Nephron progenitor cell (in vitro differentiated cells): ENCODE results near the gene ZBTB7C.

ENCODE experiments used
- DNase-seq: peaks from one replicate; pipeline ENCODE4 v3.0.0; 2021
- H3K27ac Mint-ChIP-seq: 2 replicates; pipeline ENCODE4 v1.8.0; 2021; ENCODE audit warnings: mild to moderate bottlenecking, moderate library complexity, mixed read lengths
- H3K27me3 Mint-ChIP-seq: 2 replicates; pipeline ENCODE4 v1.8.0; 2021; ENCODE audit warnings: mild to moderate bottlenecking, low read depth, mixed read lengths; ENCODE audit not compliant: poor library complexity
- H3K36me3 Mint-ChIP-seq: 2 replicates; pipeline ENCODE4 v1.8.0; 2021; ENCODE audit warnings: low read depth, mixed read lengths
- H3K4me1 Mint-ChIP-seq: 2 replicates; pipeline ENCODE4 v1.8.0; 2021; ENCODE audit warnings: mixed read lengths
- H3K4me3 Mint-ChIP-seq: 2 replicates; pipeline ENCODE4 v1.8.0; 2021; ENCODE audit warnings: mild to moderate bottlenecking, moderate library complexity, mixed read lengths
- H3K9me3 Mint-ChIP-seq: 2 replicates; pipeline ENCODE4 v1.8.0; 2021; ENCODE audit warnings: mild to moderate bottlenecking, moderate library complexity, mixed read lengths
- CTCF ChIP-seq: fragments of 200-600 bp; sonication (generic); IDR thresholded peaks from 2 replicates; pipeline ENCODE4 v1.5.0; 2021; ENCODE audit warnings: antibody characterized with exemption

The ZBTB7C gene

GRCh38 chr18:48123941-48124340 lies 285.2 kb downstream of the ZBTB7C start:
- no peak for TF ChIP-seq CTCF
- Mint-ChIP-seq H3K4me1 (peaks cover 72% of the 10 kb centered on the region), H3K9me3 (no peaks in the 10 kb centered on the region), H3K36me3 (no peaks in the 10 kb centered on the region), H3K4me3 (no peak overlapping the region), H3K27me3 (peaks cover 28% of the 10 kb centered on the region), H3K27ac (peak overlapping the region; percentile 24)
- no peak for DNase-seq

GRCh38 chr18:48123324-48123723 lies 285.9 kb downstream of the ZBTB7C start:
- H3K4me3 Mint-ChIP-seq = no peak overlapping the region
- H3K27me3 Mint-ChIP-seq = peaks cover 26% of the 10 kb centered on the region
- peaks cover 66% of the 10 kb centered on the region for H3K4me1 Mint-ChIP-seq
- no peak for DNase-seq
- H3K36me3 Mint-ChIP-seq = no peaks in the 10 kb centered on the region
- no peaks in the 10 kb centered on the region for H3K9me3 Mint-ChIP-seq
- no peak overlapping the region for H3K27ac Mint-ChIP-seq
- TF ChIP-seq CTCF = no peak

GRCh38 chr18:48122816-48123215 lies 286.4 kb downstream of the ZBTB7C start:
- no peaks in the 10 kb centered on the region for H3K36me3 Mint-ChIP-seq
- peaks cover 23% of the 10 kb centered on the region for H3K27me3 Mint-ChIP-seq
- TF ChIP-seq CTCF = no peak
- no peaks in the 10 kb centered on the region for H3K9me3 Mint-ChIP-seq
- H3K4me3 Mint-ChIP-seq = no peak overlapping the region
- DNase-seq = no peak
- peaks cover 65% of the 10 kb centered on the region for H3K4me1 Mint-ChIP-seq
- H3K27ac Mint-ChIP-seq = no peak overlapping the region

GRCh38 chr18:48122376-48122775 lies 286.8 kb downstream of the ZBTB7C start:
- Mint-ChIP-seq H3K4me3 (no peak overlapping the region), H3K27ac (no peak overlapping the region), H3K27me3 (peaks cover 23% of the 10 kb centered on the region), H3K4me1 (peaks cover 62% of the 10 kb centered on the region), H3K9me3 (no peaks in the 10 kb centered on the region), H3K36me3 (no peaks in the 10 kb centered on the region)
- TF ChIP-seq CTCF = no peak
- no peak for DNase-seq

- Mint-ChIP-seq H3K4me1 (peaks cover 59% of the 10 kb centered on the region), H3K27me3 (peaks cover 23% of the 10 kb centered on the region), H3K9me3 (no peaks in the 10 kb centered on the region), H3K36me3 (no peaks in the 10 kb centered on the region), H3K27ac (no peak overlapping the region), H3K4me3 (no peak overlapping the region)
- DNase-seq = no peak
- TF ChIP-seq CTCF = no peak
These were observed 287.4 kb downstream of the ZBTB7C start for GRCh38 chr18:48121752-48122151.

GRCh38 chr18:48119204-48119603 lies 290.0 kb downstream of the ZBTB7C start:
- H3K4me1 Mint-ChIP-seq = peaks cover 42% of the 10 kb centered on the region
- H3K27me3 Mint-ChIP-seq = peaks cover 20% of the 10 kb centered on the region
- TF ChIP-seq CTCF = no peak
- no peak for DNase-seq
- H3K36me3 Mint-ChIP-seq = no peaks in the 10 kb centered on the region
- no peak overlapping the region for H3K27ac Mint-ChIP-seq
- H3K4me3 Mint-ChIP-seq = no peak overlapping the region
- H3K9me3 Mint-ChIP-seq = no peaks in the 10 kb centered on the region
